ENCODE data around the gene ZNF862. TPM values are rescaled to one million over a fixed set of nuclear protein-coding genes. Genes with fewer than 3 reads are reported as not detected.

The ZNF862 gene
- total RNA-seq, 1 donor from 2014 or later = 23.9 TPM

- no peak overlapping the region for H3K4me3 Mint-ChIP-seq
- H3K27ac Mint-ChIP-seq = no peak overlapping the region
- no peaks in the 10 kb centered on the region for H3K9me3 Mint-ChIP-seq
- H3K4me1 Mint-ChIP-seq (ENCODE audit: unreplicated experiment) = peaks cover 19% of the 10 kb centered on the region
- no peak for DNase-seq (ENCODE audit: extremely low spot score, unreplicated experiment)
- no peaks in the 10 kb centered on the region for H3K27me3 Mint-ChIP-seq
- H3K36me3 Mint-ChIP-seq = no peaks in the 10 kb centered on the region
- no peak for TF ChIP-seq CTCF (conservative IDR thresholded peaks at IDR 0.05)
Observed at GRCh38 chr7:149850716-149851115, 12.5 kb downstream of the ZNF862 start.

GRCh38 chr7:149851449-149851848 is 13.3 kb downstream of the ZNF862 start:
- TF ChIP-seq CTCF (conservative IDR thresholded peaks at IDR 0.05) = no peak
- Mint-ChIP-seq H3K36me3 (no peaks in the 10 kb centered on the region), H3K27me3 (no peaks in the 10 kb centered on the region), H3K4me1 (ENCODE audit: unreplicated experiment) (peaks cover 26% of the 10 kb centered on the region), H3K4me3 (no peak overlapping the region), H3K27ac (no peak overlapping the region), H3K9me3 (no peaks in the 10 kb centered on the region)
- no peak for DNase-seq (ENCODE audit: extremely low spot score, unreplicated experiment)

- Mint-ChIP-seq H3K27me3 (no peaks in the 10 kb centered on the region), H3K36me3 (no peaks in the 10 kb centered on the region), H3K4me3 (no peak overlapping the region), H3K4me1 (ENCODE audit: unreplicated experiment) (peaks cover 30% of the 10 kb centered on the region), H3K27ac (no peak overlapping the region), H3K9me3 (no peaks in the 10 kb centered on the region)
- no peak for TF ChIP-seq CTCF (conservative IDR thresholded peaks at IDR 0.05)
- no peak for DNase-seq (ENCODE audit: extremely low spot score, unreplicated experiment)
Observed at GRCh38 chr7:149853157-149853556, 15.0 kb downstream of the ZNF862 start.

GRCh38 chr7:149854611-149855360 is 16.6 kb downstream of the ZNF862 start:
- no peak for TF ChIP-seq CTCF (conservative IDR thresholded peaks at IDR 0.05)
- H3K27ac Mint-ChIP-seq = peak overlapping the region; percentile 70
- H3K9me3 Mint-ChIP-seq = no peaks in the 10 kb centered on the region
- peak overlapping the region; percentile 52 for H3K4me3 Mint-ChIP-seq
- H3K36me3 Mint-ChIP-seq = peaks cover under 1% of the 10 kb centered on the region
- DNase-seq (ENCODE audit: extremely low spot score, unreplicated experiment) = no peak
- H3K4me1 Mint-ChIP-seq (ENCODE audit: unreplicated experiment) = peaks cover 30% of the 10 kb centered on the region
- H3K27me3 Mint-ChIP-seq = no peaks in the 10 kb centered on the region

GRCh38 chr7:149855361-149856305 is 17.5 kb downstream of the ZNF862 start:
- H3K36me3 Mint-ChIP-seq = peaks cover 9% of the 10 kb centered on the region

More at GRCh38 chr7:149855361-149856305, 17.5 kb downstream of the ZNF862 start:
- Mint-ChIP-seq H3K27ac (peak overlapping the region; percentile 70), H3K27me3 (no peaks in the 10 kb centered on the region), H3K4me3 (peak overlapping the region; percentile 52), H3K9me3 (no peaks in the 10 kb centered on the region), H3K4me1 (ENCODE audit: unreplicated experiment) (peaks cover 30% of the 10 kb centered on the region)
- no peak for TF ChIP-seq CTCF (conservative IDR thresholded peaks at IDR 0.05)
- no peak for DNase-seq (ENCODE audit: extremely low spot score, unreplicated experiment)
